ENCODE results near the gene KAT6B.

DNA sequence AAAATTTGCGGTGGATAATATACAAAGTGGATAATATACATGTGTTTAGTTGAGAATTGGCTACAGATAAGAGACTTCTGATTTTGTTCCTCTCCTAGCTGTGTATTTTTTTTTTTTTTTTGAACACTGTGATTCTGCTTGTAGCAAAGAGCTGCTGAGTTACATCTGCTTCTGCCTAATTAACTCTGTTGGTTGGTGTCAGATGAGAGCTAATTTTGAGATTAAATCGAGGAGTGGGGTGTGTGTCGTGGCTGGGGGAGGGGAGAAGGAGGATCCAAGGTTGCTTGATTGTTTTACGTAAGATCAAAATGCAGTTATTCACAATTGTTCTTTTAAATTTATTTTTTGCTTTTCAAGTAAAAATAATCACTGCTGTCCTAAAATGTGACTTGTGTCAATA, 11.3 kb downstream of the KAT6B start:
- no peak for TF ChIP-seq EZH2 (IDR thresholded peaks at IDR 0.05; ENCODE audit: borderline replicate concordance, low read depth, low read length, poor library complexity, severe bottlenecking)
- TF ChIP-seq, protein P1, sequence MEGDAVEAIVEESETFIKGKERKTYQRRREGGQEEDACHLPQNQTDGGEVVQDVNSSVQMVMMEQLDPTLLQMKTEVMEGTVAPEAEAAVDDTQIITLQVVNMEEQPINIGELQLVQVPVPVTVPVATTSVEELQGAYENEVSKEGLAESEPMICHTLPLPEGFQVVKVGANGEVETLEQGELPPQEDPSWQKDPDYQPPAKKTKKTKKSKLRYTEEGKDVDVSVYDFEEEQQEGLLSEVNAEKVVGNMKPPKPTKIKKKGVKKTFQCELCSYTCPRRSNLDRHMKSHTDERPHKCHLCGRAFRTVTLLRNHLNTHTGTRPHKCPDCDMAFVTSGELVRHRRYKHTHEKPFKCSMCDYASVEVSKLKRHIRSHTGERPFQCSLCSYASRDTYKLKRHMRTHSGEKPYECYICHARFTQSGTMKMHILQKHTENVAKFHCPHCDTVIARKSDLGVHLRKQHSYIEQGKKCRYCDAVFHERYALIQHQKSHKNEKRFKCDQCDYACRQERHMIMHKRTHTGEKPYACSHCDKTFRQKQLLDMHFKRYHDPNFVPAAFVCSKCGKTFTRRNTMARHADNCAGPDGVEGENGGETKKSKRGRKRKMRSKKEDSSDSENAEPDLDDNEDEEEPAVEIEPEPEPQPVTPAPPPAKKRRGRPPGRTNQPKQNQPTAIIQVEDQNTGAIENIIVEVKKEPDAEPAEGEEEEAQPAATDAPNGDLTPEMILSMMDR (conservative IDR thresholded peaks at IDR 0.05; ENCODE audit: low read depth, low read length), result no peak

All from A673 (cell line).